ENCODE results near the gene AQP12A. TPM values are rescaled to one million over a fixed set of nuclear protein-coding genes. Genes with fewer than 3 reads are reported as not detected.

AQP12A gene
- total RNA-seq, 1 experiment from 2014 or later, result not detected

GRCh38 chr2:240670402-240670801 is 21.3 kb upstream of the AQP12A start:
- no peak overlapping the region for H3K9ac ChIP-seq (ENCODE audit: low read length)
- intact Hi-C loops (cut with micrococcal nuclease), result no loop called here
- ChIA-PET POLR2A (ENCODE audit: unreplicated experiment) (no interaction called here), CTCF (no interaction called here)
- no peaks in the 10 kb centered on the region for H3F3A ChIP-seq (ENCODE audit: low read length, unreplicated experiment)
- no peak overlapping the region for H3K27ac ChIP-seq (ENCODE audit: low read length)
- ATAC-seq, result no peak
- no peaks in the 10 kb centered on the region for H3K4me1 ChIP-seq (ENCODE audit: insufficient read depth, low read length)
- BruUV-seq (replicated peaks), result no TSS peak
- no peak overlapping the region for H2AFZ ChIP-seq (ENCODE audit: low read length)
- H3K9me2 ChIP-seq (replicated peaks; ENCODE audit: low read length), result no peaks in the 10 kb centered on the region
- no peak overlapping the region for H3K4me3 ChIP-seq (ENCODE audit: low read length)
- no peaks in the 10 kb centered on the region for H3K79me2 ChIP-seq (ENCODE audit: low read length)
- H3K9me3 ChIP-seq (ENCODE audit: low read length), result no peaks in the 10 kb centered on the region
- DNase-seq, result no peak
- TF ChIP-seq EZH2 (IDR thresholded peaks at IDR 0.05; ENCODE audit: low read length, unreplicated experiment), result no peak
- TF ChIP-seq EZH2phosphoT487 (IDR thresholded peaks at IDR 0.05; ENCODE audit: borderline replicate concordance, low read length), result no peak
- no peak for TF ChIP-seq CTCF (conservative IDR thresholded peaks at IDR 0.05; ENCODE audit: low read depth, low read length)
- H3K36me3 ChIP-seq (ENCODE audit: low read depth, low read length), result no peaks in the 10 kb centered on the region
- H4K20me1 ChIP-seq (ENCODE audit: low read length), result no peaks in the 10 kb centered on the region
- no peak overlapping the region for H3K4me2 ChIP-seq (ENCODE audit: low read length)
- H3K27me3 ChIP-seq (ENCODE audit: low read length), result peaks cover 62% of the 10 kb centered on the region

GRCh38 chr2:240670950-240671349 is 20.7 kb upstream of the AQP12A start:
- Histone ChIP-seq H3K36me3 (ENCODE audit: low read depth, low read length) (no peaks in the 10 kb centered on the region), H3F3A (ENCODE audit: low read length, unreplicated experiment) (no peaks in the 10 kb centered on the region), H3K9me3 (ENCODE audit: low read length) (no peaks in the 10 kb centered on the region), H3K27ac (ENCODE audit: low read length) (no peak overlapping the region), H3K4me1 (ENCODE audit: insufficient read depth, low read length) (no peaks in the 10 kb centered on the region), H3K9ac (ENCODE audit: low read length) (no peak overlapping the region), H3K79me2 (ENCODE audit: low read length) (no peaks in the 10 kb centered on the region), H3K9me2 (replicated peaks; ENCODE audit: low read length) (no peaks in the 10 kb centered on the region), H3K27me3 (ENCODE audit: low read length) (peaks cover 57% of the 10 kb centered on the region), H2AFZ (ENCODE audit: low read length) (no peak overlapping the region), H4K20me1 (ENCODE audit: low read length) (no peaks in the 10 kb centered on the region), H3K4me3 (ENCODE audit: low read length) (no peak overlapping the region), H3K4me2 (ENCODE audit: low read length) (no peak overlapping the region)
- POLR2A ChIA-PET (ENCODE audit: unreplicated experiment), result no interaction called here
- TF ChIP-seq EZH2phosphoT487 (IDR thresholded peaks at IDR 0.05; ENCODE audit: borderline replicate concordance, low read length), result no peak
- CTCF ChIA-PET, result no interaction called here
- BruUV-seq (replicated peaks), result no TSS peak
- intact Hi-C loops (cut with micrococcal nuclease), result no loop called here
- ATAC-seq (no peak), DNase-seq (no peak)

- Histone ChIP-seq H3K4me2 (ENCODE audit: low read length) (no peak overlapping the region), H3K79me2 (ENCODE audit: low read length) (no peaks in the 10 kb centered on the region), H2AFZ (ENCODE audit: low read length) (no peak overlapping the region), H3K9me2 (replicated peaks; ENCODE audit: low read length) (no peaks in the 10 kb centered on the region), H3K27me3 (ENCODE audit: low read length) (peaks cover 44% of the 10 kb centered on the region), H3K4me1 (ENCODE audit: insufficient read depth, low read length) (no peaks in the 10 kb centered on the region), H3K4me3 (ENCODE audit: low read length) (no peak overlapping the region), H3K9me3 (ENCODE audit: low read length) (no peaks in the 10 kb centered on the region), H3K27ac (ENCODE audit: low read length) (no peak overlapping the region), H3K9ac (ENCODE audit: low read length) (no peak overlapping the region), H4K20me1 (ENCODE audit: low read length) (no peaks in the 10 kb centered on the region), H3K36me3 (ENCODE audit: low read depth, low read length) (no peaks in the 10 kb centered on the region), H3F3A (ENCODE audit: low read length, unreplicated experiment) (no peaks in the 10 kb centered on the region)
- DNase-seq (no peak), ATAC-seq (no peak)
- TF ChIP-seq CTCF (conservative IDR thresholded peaks at IDR 0.05; ENCODE audit: low read depth, low read length), result no peak
- intact Hi-C loops (cut with micrococcal nuclease), result no loop called here
- BruUV-seq (replicated peaks), result no TSS peak
- POLR2A ChIA-PET (ENCODE audit: unreplicated experiment), result no interaction called here
- CTCF ChIA-PET, result interaction anchor here (0.6 kb wide), 1 partner anchor 133 kb away, joined by 3 read pairs; no protein-coding TSS in a partner anchor
These were observed 19.5 kb upstream of the AQP12A start for GRCh38 chr2:240672076-240672700.
